Prostate gland (tissue), 2 donors: ENCODE results near the gene TTLL10.

Experiments
- CTCF ChIP-seq, 4 experiments: fragments of 200-600 bp in 2 of 4; fragments of 450-650 bp in 2 of 4; sonication (generic) in 2 of 4; IDR thresholded peaks; 1 replicate in 3 of 4; 2 replicates in 1 of 4; pipeline ENCODE4 v1.5.1; 2016 to 2019; ENCODE audit warnings: antibody characterized with exemption in 4 of 4, mild to moderate bottlenecking in 2 of 4, moderate library complexity in 2 of 4
- POLR2A ChIP-seq: fragments of 450-650 bp; IDR thresholded peaks from one replicate; pipeline ENCODE4 v1.6.1; 2016; ENCODE audit warnings: antibody characterized with exemption, mild to moderate bottlenecking

- TF ChIP-seq CTCF (IDR thresholded peaks at IDR 0.05) (no peak), POLR2A (no peak)
These were observed 13.3 kb upstream of the TTLL10 start for GRCh38 chr1:1160281-1160930.
